HG03159 (cell line): ENCODE data around the gene TMBIM6.
"Not testable (repeated sequence)": the region's sequence is repeated elsewhere in the genome, so short reads cannot be mapped to it uniquely, and the experiment has no call there.

Experiments used
- ATAC-seq: cut with Tn5 transposase; IDR thresholded peaks from one replicate; pipeline ENCODE4 v1.9.1; 2021; ENCODE audit warnings: mild to moderate bottlenecking, moderate library complexity; ENCODE audit not compliant: unreplicated experiment

TMBIM6 gene

GRCh38 chr12:49776413-49776812 is 35.1 kb downstream of the TMBIM6 start:
- ATAC-seq: no peak

DNA sequence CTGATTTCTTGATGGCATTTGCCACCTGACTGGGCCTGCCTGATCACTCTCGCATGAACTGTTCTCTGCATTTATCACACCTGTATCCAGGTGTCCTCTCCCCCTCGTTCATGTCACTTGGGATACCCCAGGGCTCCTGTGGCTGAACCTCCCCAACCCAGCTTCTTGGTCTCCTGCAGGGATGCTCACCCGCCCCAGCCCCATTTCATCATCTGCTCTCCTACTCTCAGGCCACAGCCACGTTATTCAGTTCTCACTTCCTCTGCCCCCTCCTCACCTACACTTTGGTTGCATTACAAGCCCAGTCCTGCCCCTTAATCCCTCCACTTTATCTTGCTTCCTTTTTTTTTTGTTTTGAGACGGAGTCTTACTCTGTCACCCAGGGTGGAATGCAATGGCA is 35.5 kb downstream of the TMBIM6 start:
- ATAC-seq: no peak

DNA sequence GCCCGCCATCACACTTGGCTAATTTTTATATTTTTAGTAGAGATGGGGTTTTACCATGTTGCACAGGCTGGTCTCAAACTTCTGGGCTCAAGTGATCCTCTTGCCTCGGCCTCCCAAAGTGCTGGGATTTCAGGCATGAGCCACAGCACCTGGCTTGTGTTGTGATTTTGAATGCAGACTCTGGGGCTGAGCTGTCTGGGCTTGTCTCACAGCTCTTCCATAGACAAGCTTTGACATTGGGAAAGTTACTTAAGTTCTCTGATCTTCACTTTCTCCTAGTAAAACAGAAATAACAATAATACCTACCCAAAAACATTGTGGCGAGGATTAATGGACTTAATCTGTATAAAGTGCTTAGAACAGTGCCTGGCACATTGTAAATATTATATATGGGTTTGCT is 36.0 kb downstream of the TMBIM6 start:
- ATAC-seq: no peak

GRCh38 chr12:49777800-49778748 is 36.7 kb downstream of the TMBIM6 start:
- no peak for ATAC-seq

GRCh38 chr12:49779581-49779980 is 38.2 kb downstream of the TMBIM6 start:
- ATAC-seq: no peak

GRCh38 chr12:49780914-49781313 is 39.6 kb downstream of the TMBIM6 start:
- ATAC-seq: not testable (repeated sequence)

DNA sequence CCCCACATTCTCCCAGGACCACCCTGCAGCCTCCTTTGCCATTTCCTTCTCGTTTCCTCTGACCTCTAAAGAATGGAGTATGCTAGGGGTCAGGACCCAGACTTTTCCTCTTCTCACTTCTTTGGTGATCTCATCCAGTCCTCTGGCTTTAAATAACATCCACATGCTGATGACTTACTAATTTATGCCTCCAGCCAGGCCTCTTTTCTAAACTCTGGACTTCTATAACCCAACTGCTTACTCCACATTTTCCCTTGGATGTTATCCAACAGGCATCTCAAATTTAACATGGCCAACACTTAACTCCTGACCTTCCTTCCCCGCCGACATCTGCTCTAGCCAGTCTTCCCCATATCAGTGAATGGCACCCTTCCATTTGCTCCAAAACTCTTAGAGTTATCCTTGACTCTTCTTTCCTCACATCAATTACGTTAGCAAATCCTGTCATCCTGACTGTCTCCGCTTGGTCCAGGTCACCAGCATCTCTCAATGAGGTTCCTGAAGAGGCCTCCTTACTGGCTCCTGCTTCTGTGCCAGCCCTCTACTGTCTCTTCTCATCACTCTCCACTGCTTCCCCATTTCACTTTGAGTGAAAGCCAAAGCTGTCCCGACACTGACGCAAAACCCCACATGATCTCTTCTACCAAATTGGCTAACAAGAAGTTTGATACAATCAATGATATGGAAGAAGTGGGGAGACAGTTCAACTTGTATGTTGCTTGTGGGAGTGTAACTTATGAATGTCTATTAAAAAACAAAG is 42.7 kb downstream of the TMBIM6 start:
- no peak for ATAC-seq

GRCh38 chr12:49784756-49785409 is 43.5 kb downstream of the TMBIM6 start:
- ATAC-seq: no peak

- no peak for ATAC-seq
These were observed 46.3 kb downstream of the TMBIM6 start for GRCh38 chr12:49787672-49788071.

DNA sequence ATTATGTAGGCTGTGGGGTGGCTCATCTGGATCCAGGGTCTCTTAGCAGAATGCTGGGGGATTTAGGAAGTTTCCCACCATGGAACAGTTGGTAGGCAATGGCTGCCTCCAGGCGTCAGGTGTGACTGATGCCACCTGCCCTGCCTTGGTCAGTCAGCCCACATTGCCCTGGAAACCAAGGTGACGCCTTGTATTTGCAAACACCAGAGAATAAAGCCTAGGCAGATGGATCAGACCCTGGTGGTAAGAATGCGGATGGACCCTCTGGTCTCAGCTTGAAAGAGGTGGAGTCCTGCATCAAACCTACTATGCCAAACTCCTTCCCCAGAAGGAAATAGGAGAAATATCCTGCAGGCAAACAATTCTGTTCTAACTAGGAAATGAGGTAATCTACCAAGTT is 48.6 kb downstream of the TMBIM6 start:
- ATAC-seq: no peak

GRCh38 chr12:49790741-49791555 is 49.6 kb downstream of the TMBIM6 start:
- ATAC-seq: no peak

- no peak for ATAC-seq
These were observed 50.3 kb downstream of the TMBIM6 start for GRCh38 chr12:49791700-49792099.

DNA sequence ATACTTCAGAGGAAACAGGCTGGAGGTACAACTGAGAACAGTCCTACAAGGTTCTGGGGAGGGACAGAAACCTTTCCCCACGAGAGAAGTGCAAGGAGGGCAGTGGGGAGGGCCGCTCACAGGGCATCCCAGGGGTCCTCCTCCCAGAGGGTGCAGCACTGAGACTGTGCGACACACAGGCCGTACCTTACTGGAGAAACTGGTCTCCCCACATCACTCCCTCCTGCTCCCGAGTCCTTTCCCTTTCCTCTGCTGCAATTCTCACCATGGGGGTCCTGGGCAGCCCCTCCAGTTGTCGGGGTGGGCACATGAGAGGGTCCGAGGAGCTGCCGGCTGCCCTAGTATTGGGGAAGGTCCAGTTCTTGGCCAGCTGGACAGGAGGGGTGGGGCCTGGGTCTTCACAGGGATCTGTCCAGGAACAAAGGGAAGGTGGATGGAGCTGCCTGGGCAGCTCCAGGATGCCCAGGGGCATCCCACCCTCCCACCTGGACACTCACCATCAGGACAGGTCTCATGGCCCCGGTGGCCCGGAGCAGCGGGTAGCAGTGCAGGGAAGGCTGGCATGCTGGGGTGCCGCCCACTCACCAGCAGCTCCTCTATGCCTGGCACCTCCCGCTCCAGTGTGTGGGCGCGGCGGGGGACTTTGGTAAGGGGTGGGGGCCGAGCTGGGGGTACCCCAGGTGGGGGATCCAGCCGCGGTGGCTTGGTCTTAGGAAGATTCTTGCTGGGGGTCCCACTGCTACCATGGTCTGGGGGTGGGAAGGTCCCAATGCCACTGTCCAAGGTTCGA is 51.0 kb downstream of the TMBIM6 start:
- no peak for ATAC-seq

GRCh38 chr12:49792976-49793580 is 51.7 kb downstream of the TMBIM6 start:
- ATAC-seq: no peak

- no peak for ATAC-seq
These were observed 52.3 kb downstream of the TMBIM6 start for GRCh38 chr12:49793620-49794019.

- ATAC-seq: no peak
These were observed 52.7 kb downstream of the TMBIM6 start for GRCh38 chr12:49794021-49794420.

DNA sequence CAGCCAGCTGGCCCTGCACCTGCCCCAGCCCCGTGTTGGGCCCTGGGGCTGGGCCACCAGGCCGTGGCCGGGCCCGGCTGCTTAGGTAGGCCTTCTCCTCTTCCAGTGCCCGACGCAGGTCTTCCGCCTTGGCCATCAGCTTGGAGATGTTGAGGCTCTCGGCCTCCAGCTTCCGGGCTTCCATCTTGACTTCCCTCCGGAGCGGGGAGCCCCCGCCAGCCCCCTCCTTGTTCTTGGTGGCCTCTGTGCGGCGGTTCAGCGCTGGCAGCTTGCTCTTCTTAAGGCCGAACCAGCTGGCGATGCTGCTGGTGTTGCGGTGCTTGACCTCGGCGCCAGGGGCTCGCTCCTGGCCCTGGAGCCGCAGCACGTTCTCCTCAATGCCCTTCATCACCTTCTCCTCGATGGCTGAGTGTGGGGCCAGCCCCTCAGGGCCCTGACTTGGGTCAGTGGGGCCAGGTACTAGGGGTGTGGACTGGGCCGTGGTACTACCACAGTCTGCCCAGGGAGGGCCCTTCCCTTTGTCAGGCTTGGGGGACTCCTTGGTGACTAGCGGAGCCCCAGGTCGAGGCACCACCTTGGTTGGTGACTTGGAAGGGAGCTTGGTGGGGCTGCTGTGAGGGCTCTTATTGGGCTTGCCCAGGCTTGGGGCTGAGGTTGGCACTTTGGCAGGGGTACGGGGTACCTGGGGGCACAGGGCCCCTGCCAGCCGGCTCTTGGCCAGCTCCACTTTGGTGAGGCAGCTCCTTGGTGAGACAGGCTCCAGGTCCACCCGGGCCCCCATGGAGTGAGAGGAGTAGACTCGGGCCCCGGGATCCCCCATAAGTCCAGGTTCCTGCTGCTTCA is 53.7 kb downstream of the TMBIM6 start:
- no peak for ATAC-seq

- ATAC-seq: no peak
These were observed 54.3 kb downstream of the TMBIM6 start for GRCh38 chr12:49795654-49796105.
